Measurements from ENCODE around the gene APBB2. TPM values are rescaled to one million over a fixed set of nuclear protein-coding genes. Genes with fewer than 3 reads are reported as not detected.

APBB2 gene
- total RNA-seq, 4 donors from 2014 or later = 42.4 to 95.8 (median 51.3) TPM

GRCh38 chr4:40940317-40940741 lies 274.0 kb downstream of the APBB2 start:
- TF ChIP-seq EP300 (IDR thresholded peaks at IDR 0.05) (no peak), POLR2AphosphoS5 (IDR thresholded peaks at IDR 0.05) (no peak), POLR2A (IDR thresholded peaks at IDR 0.05) (no peak), CTCF (IDR thresholded peaks at IDR 0.05) (no peak)
- no peaks in the 10 kb centered on the region for H3K9me3 ChIP-seq
- H3K4me3 ChIP-seq = no peak overlapping the region
- H3K27me3 ChIP-seq = no peaks in the 10 kb centered on the region
- H3K27ac ChIP-seq = no peak overlapping the region
- no peak for DNase-seq (ENCODE audit: low spot score in 2 of 2)
- H3K4me1 ChIP-seq = no peaks in the 10 kb centered on the region
- peaks cover 9% of the 10 kb centered on the region for H3K36me3 ChIP-seq
- WGBS = 53% methylated on average over 9 of the region's 9 CpGs

- WGBS = 59% methylated on average over 2 of the region's 2 CpGs
- DNase-seq (ENCODE audit: low spot score in 2 of 2) = no peak
- Histone ChIP-seq H3K36me3 (peaks cover 9% of the 10 kb centered on the region), H3K27ac (no peak overlapping the region), H3K4me3 (no peak overlapping the region), H3K9me3 (no peaks in the 10 kb centered on the region), H3K27me3 (no peaks in the 10 kb centered on the region), H3K4me1 (no peaks in the 10 kb centered on the region)
- TF ChIP-seq POLR2AphosphoS5 (IDR thresholded peaks at IDR 0.05) = no peak
- no peak for TF ChIP-seq POLR2A (IDR thresholded peaks at IDR 0.05)
- no peak for TF ChIP-seq EP300 (IDR thresholded peaks at IDR 0.05)
- TF ChIP-seq CTCF (IDR thresholded peaks at IDR 0.05) = no peak
Measured at GRCh38 chr4:40939856-40940255, 274.5 kb downstream of the APBB2 start.

- H3K4me1 ChIP-seq = no peaks in the 10 kb centered on the region
Measured at GRCh38 chr4:40938337-40938736, 276.0 kb downstream of the APBB2 start.

GRCh38 chr4:40937140-40937725 lies 277.1 kb downstream of the APBB2 start:
- H3K9me3 ChIP-seq = no peaks in the 10 kb centered on the region
- no peaks in the 10 kb centered on the region for H3K27me3 ChIP-seq
- no peak for TF ChIP-seq POLR2AphosphoS5 (IDR thresholded peaks at IDR 0.05)
- TF ChIP-seq CTCF (IDR thresholded peaks at IDR 0.05) = no peak
- no peak for TF ChIP-seq POLR2A (IDR thresholded peaks at IDR 0.05)
- no peak for TF ChIP-seq EP300 (IDR thresholded peaks at IDR 0.05)
- DNase-seq (ENCODE audit: low spot score in 2 of 2) = no peak
- H3K36me3 ChIP-seq = peaks cover 5% of the 10 kb centered on the region
- H3K27ac ChIP-seq = no peak overlapping the region
- 76% methylated on average over 2 of the region's 2 CpGs for whole genome bisulfite sequencing
- H3K4me1 ChIP-seq = no peaks in the 10 kb centered on the region
- no peak overlapping the region for H3K4me3 ChIP-seq

More at GRCh38 chr4:40938337-40938736, 276.0 kb downstream of the APBB2 start:
- TF ChIP-seq POLR2A (IDR thresholded peaks at IDR 0.05) (no peak), CTCF (IDR thresholded peaks at IDR 0.05) (no peak), POLR2AphosphoS5 (IDR thresholded peaks at IDR 0.05) (no peak), EP300 (IDR thresholded peaks at IDR 0.05) (no peak)
- peaks cover 8% of the 10 kb centered on the region for H3K36me3 ChIP-seq
- DNase-seq (ENCODE audit: low spot score in 2 of 2) = no peak
- WGBS = 83% methylated on average over 5 of the region's 5 CpGs
- H3K4me3 ChIP-seq = no peak overlapping the region
- H3K9me3 ChIP-seq = no peaks in the 10 kb centered on the region
- no peak overlapping the region for H3K27ac ChIP-seq
- H3K27me3 ChIP-seq = no peaks in the 10 kb centered on the region

- WGBS = 80% methylated on average over 4 of the region's 4 CpGs
- peaks cover 2% of the 10 kb centered on the region for H3K4me1 ChIP-seq
- TF ChIP-seq POLR2A (IDR thresholded peaks at IDR 0.05) (no peak), EP300 (IDR thresholded peaks at IDR 0.05) (no peak), CTCF (IDR thresholded peaks at IDR 0.05) (no peak), POLR2AphosphoS5 (IDR thresholded peaks at IDR 0.05) (no peak)
Measured at GRCh38 chr4:40934676-40935075, 279.7 kb downstream of the APBB2 start.

More at GRCh38 chr4:40934676-40935075, 279.7 kb downstream of the APBB2 start:
- Histone ChIP-seq H3K27me3 (no peaks in the 10 kb centered on the region), H3K9me3 (no peaks in the 10 kb centered on the region), H3K27ac (no peak overlapping the region), H3K4me3 (no peak overlapping the region), H3K36me3 (peaks cover 5% of the 10 kb centered on the region)
- no peak for DNase-seq (ENCODE audit: low spot score in 2 of 2)
